CD14-positive monocyte (primary cell): ENCODE results near the gene NTPCR. TPM values are rescaled to one million over a fixed set of nuclear protein-coding genes. Genes with fewer than 3 reads are reported as not detected.

ENCODE experiments used
- DNase-seq, 3 donors: peaks; one replicate each; pipeline ENCODE4 v3.0.0-alpha.2; 2011 to 2022
- H2AFZ ChIP-seq: 2 replicates; pipeline ENCODE4 v1.6.0; 2012; ENCODE audit warnings: mild to moderate bottlenecking, low read depth, low read length, inconsistent platforms; ENCODE audit not compliant: insufficient read depth, poor library complexity, severe bottlenecking
- H3K27ac ChIP-seq, 2 donors: 1 replicate in 1 of 2; 2 replicates in 1 of 2; pipeline ENCODE4 v1.5.1; 2012 to 2013; ENCODE audit warnings: low read length in 2 of 2, control low read depth in 1 of 2, inconsistent platforms in 1 of 2, low read depth in 1 of 2, mild to moderate bottlenecking in 1 of 2
- H3K27me3 ChIP-seq, 2 donors: one replicate each; pipeline versions ENCODE4 v1.6.0 to v1.6.1; 2011 to 2013; ENCODE audit warnings: low read length in 2 of 2; ENCODE audit not compliant: control insufficient read depth in 2 of 2, insufficient read depth in 2 of 2
- H3K36me3 ChIP-seq, 2 donors: replicated peaks in 1 of 2; 1 replicate in 1 of 2; 2 replicates in 1 of 2; pipeline versions ENCODE4 v1.5.1 to v1.6.1; 2012 to 2013; ENCODE audit warnings: low read length in 2 of 2, control low read depth in 1 of 2, inconsistent platforms in 1 of 2, mild to moderate bottlenecking in 1 of 2; ENCODE audit not compliant: insufficient read depth in 2 of 2, control insufficient read depth in 1 of 2
- H3K4me1 ChIP-seq, 2 donors: 1 replicate in 1 of 2; 2 replicates in 1 of 2; pipeline versions ENCODE4 v1.5.1 to v1.6.1; 2012 to 2013; ENCODE audit warnings: low read length in 2 of 2, control low read depth in 1 of 2, inconsistent platforms in 1 of 2, mild to moderate bottlenecking in 1 of 2, moderate library complexity in 1 of 2; ENCODE audit not compliant: insufficient read depth in 2 of 2, control insufficient read depth in 1 of 2
- H3K4me2 ChIP-seq: replicated peaks from 2 replicates; pipeline ENCODE3; 2012; ENCODE audit warnings: low read length, moderate library complexity, mild to moderate bottlenecking; ENCODE audit not compliant: poor library complexity, severe bottlenecking; ENCODE audit errors: extremely low read depth
- H3K4me3 ChIP-seq, 3 experiments: fragments of 200-600 bp in 1 of 3; sonication (generic) in 1 of 3; replicated peaks in 1 of 3; 1 replicate in 2 of 3; 2 replicates in 1 of 3; pipeline ENCODE4 v1.5.1; 2011 to 2013; ENCODE audit warnings: low read length in 3 of 3, mild to moderate bottlenecking in 3 of 3, control low read depth in 2 of 3, low read depth in 2 of 3, inconsistent platforms in 1 of 3, moderate library complexity in 1 of 3
- H3K79me2 ChIP-seq: 2 replicates; pipeline ENCODE4 v1.6.0; 2012; ENCODE audit warnings: mild to moderate bottlenecking, control low read depth, inconsistent platforms, low read length, moderate library complexity; ENCODE audit not compliant: insufficient read depth
- H3K9ac ChIP-seq: 2 replicates; pipeline ENCODE4 v1.6.0; 2017; ENCODE audit warnings: low read length, mild to moderate bottlenecking; ENCODE audit not compliant: insufficient read depth, poor library complexity, severe bottlenecking
- H3K9me3 ChIP-seq, 2 donors: replicated peaks in 1 of 2; 1 replicate in 1 of 2; 2 replicates in 1 of 2; pipeline versions ENCODE4 v1.5.1 to v1.6.1; 2012 to 2013; ENCODE audit warnings: low read length in 2 of 2, control low read depth in 1 of 2; ENCODE audit not compliant: control insufficient read depth in 1 of 2, insufficient read depth in 1 of 2
- H4K20me1 ChIP-seq: 2 replicates; pipeline ENCODE4 v1.6.0; 2012; ENCODE audit warnings: mild to moderate bottlenecking, low read length, control low read depth, moderate library complexity; ENCODE audit not compliant: insufficient read depth
- H3K27ac Mint-ChIP-seq, 7 donors: one replicate each; pipeline ENCODE4 v1.8.0; 2020; ENCODE audit warnings: mild to moderate bottlenecking in 7 of 7, mixed read lengths in 7 of 7, moderate library complexity in 6 of 7, inconsistent platforms in 2 of 7
- H3K27me3 Mint-ChIP-seq, 3 donors: one replicate each; pipeline ENCODE4 v1.8.0; 2021 to 2022; ENCODE audit warnings: low read depth in 3 of 3, mild to moderate bottlenecking in 3 of 3, mixed read lengths in 3 of 3, moderate library complexity in 3 of 3, inconsistent platforms in 1 of 3
- H3K36me3 Mint-ChIP-seq, 2 donors: one replicate each; pipeline ENCODE4 v1.8.0; 2020; ENCODE audit warnings: mixed read lengths in 2 of 2, inconsistent platforms in 1 of 2, mild to moderate bottlenecking in 1 of 2
- H3K4me1 Mint-ChIP-seq: one replicate; pipeline ENCODE4 v1.8.0; 2020; ENCODE audit warnings: mild to moderate bottlenecking, mixed read lengths
- H3K4me3 Mint-ChIP-seq, 2 donors: one replicate each; pipeline ENCODE4 v1.8.0; 2020; ENCODE audit warnings: mild to moderate bottlenecking in 2 of 2, mixed read lengths in 2 of 2, moderate library complexity in 1 of 2
- H3K9me3 Mint-ChIP-seq, 7 donors: one replicate each; pipeline ENCODE4 v1.8.0; 2020 to 2022; ENCODE audit warnings: mixed read lengths in 7 of 7, mild to moderate bottlenecking in 6 of 7, moderate library complexity in 6 of 7, inconsistent platforms in 2 of 7
- CTCF ChIP-seq: fragments of 200-600 bp; IDR thresholded peaks from one replicate; pipeline ENCODE4 v1.8.0; 2022; ENCODE audit warnings: antibody characterized with exemption, mild to moderate bottlenecking
- WGBS: methylation state at CpG from one replicate; pipeline ENCODE4 v1.1.5; 2013; ENCODE audit warnings: missing lambda C conversion rate; ENCODE audit not compliant: insufficient coverage; 5-methylcytosine and 5-hydroxymethylcytosine counted together
- intact Hi-C, 2 donors: fragments of 100-400 bp; cut with micrococcal nuclease; formaldehyde crosslinking; loops; one replicate each; pipeline versions ENCODE4 v1.15.0 to v1.15.1; 2023
- polyA plus RNA-seq, 3 donors: library from polyadenylated mRNA; depleted of rRNA in 1 of 3; unstranded in 2 of 3; stranded (reverse) in 1 of 3; fragments of 300-500 nt in 2 of 3; fragments of >200 nt in 1 of 3; fragmentation: Illumina TruSeq in 2 of 3; gene quantifications; 1 replicate in 2 of 3; 2 replicates in 1 of 3; pipeline ENCODE4 v1.2.3, GENCODE V29; 2012 to 2021

Gene NTPCR
- polyA plus RNA-seq, 3 donors: 8.6 to 42.0 (median 31.7) TPM

DNA sequence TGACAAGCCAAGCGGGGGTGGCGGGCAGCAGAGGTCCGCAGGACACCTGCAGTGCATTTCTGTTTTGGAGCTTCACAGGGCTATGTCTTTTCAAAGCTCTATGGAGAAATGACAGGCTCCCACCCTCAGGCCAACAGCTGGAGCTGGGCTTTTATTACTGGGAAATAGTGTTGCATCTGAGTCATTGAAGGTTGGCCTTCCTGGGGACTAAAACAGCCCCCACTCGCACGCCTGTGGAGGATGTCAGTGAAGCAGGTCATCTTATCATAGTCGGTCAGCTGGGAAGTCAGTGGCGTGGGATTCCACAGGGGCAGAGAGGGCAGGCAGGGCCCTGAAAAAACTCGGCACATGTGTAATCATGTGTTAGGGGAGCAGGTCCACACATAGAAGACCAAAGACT lies 55.3 kb downstream of the NTPCR start:
- Histone ChIP-seq H3K9ac (no peak overlapping the region), H3K4me2 (no peak overlapping the region), H3K4me1 (no peaks in the 10 kb centered on the region), H4K20me1 (no peaks in the 10 kb centered on the region), H3K79me2 (no peaks in the 10 kb centered on the region), H3K27me3 (no peaks in the 10 kb centered on the region), H3K36me3 (no peaks in the 10 kb centered on the region), H3K4me3 (no peak overlapping the region), H3K9me3 (no peaks in the 10 kb centered on the region), H2AFZ (no peak overlapping the region), H3K27ac (no peak overlapping the region)
- Mint-ChIP-seq H3K27ac (peak overlapping the region in 1 of 7 donors; percentile 53), H3K27me3 (peaks cover 0 to 1% (median 0%) of the 10 kb centered on the region in 3 donors), H3K9me3 (peaks cover 0 to 3% (median 0%) of the 10 kb centered on the region in 7 donors), H3K36me3 (peaks cover under 1 to 9% of the 10 kb centered on the region in 2 donors), H3K4me3 (no peak overlapping the region), H3K4me1 (no peaks in the 10 kb centered on the region)
- DNase-seq: no peak
- no peak for TF ChIP-seq CTCF
- intact Hi-C loops: no loop called here
- WGBS: 94% methylated on average over 5 of the region's 8 CpGs

GRCh38 chr1:233006108-233006507 lies 55.7 kb downstream of the NTPCR start:
- DNase-seq: no peak
- Mint-ChIP-seq H3K27ac (no peak overlapping the region), H3K4me1 (no peaks in the 10 kb centered on the region), H3K4me3 (no peak overlapping the region), H3K36me3 (peaks cover 0 to 9% of the 10 kb centered on the region in 2 donors), H3K9me3 (peaks cover 0 to 3% (median 0%) of the 10 kb centered on the region in 7 donors), H3K27me3 (peaks cover 0 to 1% (median 0%) of the 10 kb centered on the region in 3 donors)
- no peaks in the 10 kb centered on the region for H3K4me1 ChIP-seq
- no peaks in the 10 kb centered on the region for H3K36me3 ChIP-seq
- 100% methylated on average over 2 of the region's 6 CpGs for WGBS
- no peak overlapping the region for H3K4me3 ChIP-seq
- no peak overlapping the region for H2AFZ ChIP-seq
- no peaks in the 10 kb centered on the region for H4K20me1 ChIP-seq
- intact Hi-C loops: no loop called here
- no peaks in the 10 kb centered on the region for H3K9me3 ChIP-seq
- H3K4me2 ChIP-seq: no peak overlapping the region
- no peaks in the 10 kb centered on the region for H3K27me3 ChIP-seq
- no peak for TF ChIP-seq CTCF
- no peak overlapping the region for H3K27ac ChIP-seq
- no peak overlapping the region for H3K9ac ChIP-seq
- no peaks in the 10 kb centered on the region for H3K79me2 ChIP-seq
